ENCODE results near the gene GPX3.

GPX3 gene

GRCh38 chr5:151074557-151074956, 54.2 kb downstream of the GPX3 start:
- H3K4me3 ChIP-seq (ENCODE audit: low read depth, low read length), result no peak overlapping the region
- no peak for DNase-seq (ENCODE audit: low read depth)
- TF ChIP-seq CTCF (IDR thresholded peaks at IDR 0.05; ENCODE audit: control insufficient read depth, extremely low read depth, insufficient read depth), result no peak

- DNase-seq (ENCODE audit: low read depth), result no peak
- no peak overlapping the region for H3K4me3 ChIP-seq (ENCODE audit: low read depth, low read length)
- TF ChIP-seq CTCF (IDR thresholded peaks at IDR 0.05; ENCODE audit: control insufficient read depth, extremely low read depth, insufficient read depth), result no peak
Observed at GRCh38 chr5:151075698-151076331, 55.4 kb downstream of the GPX3 start.

- TF ChIP-seq CTCF (IDR thresholded peaks at IDR 0.05; ENCODE audit: control insufficient read depth, extremely low read depth, insufficient read depth), result no peak
- no peak for DNase-seq (ENCODE audit: low read depth)
- no peak overlapping the region for H3K4me3 ChIP-seq (ENCODE audit: low read depth, low read length)
Observed at GRCh38 chr5:151076616-151077015, 56.2 kb downstream of the GPX3 start.

- DNase-seq (ENCODE audit: low read depth), result no peak
- H3K4me3 ChIP-seq (ENCODE audit: low read depth, low read length), result no peak overlapping the region
- no peak for TF ChIP-seq CTCF (IDR thresholded peaks at IDR 0.05; ENCODE audit: control insufficient read depth, extremely low read depth, insufficient read depth)
Observed at GRCh38 chr5:151077419-151077818, 57.0 kb downstream of the GPX3 start.

- TF ChIP-seq CTCF (IDR thresholded peaks at IDR 0.05; ENCODE audit: control insufficient read depth, extremely low read depth, insufficient read depth), result no peak
- no peak for DNase-seq (ENCODE audit: low read depth)
- H3K4me3 ChIP-seq (ENCODE audit: low read depth, low read length), result no peak overlapping the region
Observed at GRCh38 chr5:151077967-151078366, 57.6 kb downstream of the GPX3 start.

Data from LNCaP clone FGC (cell line).